A673 (cell line): ENCODE results near the gene MFN2. TPM values are rescaled to one million over a fixed set of nuclear protein-coding genes. Genes with fewer than 3 reads are reported as not detected.

Source experiments
- BruUV-seq: library from RNA; stranded (reverse); fragments of 400-500 nt; replicated peaks from 2 replicates; lab custom pipeline; 2021; lab: Mats Ljungman, UMichigan
- CTCF ChIA-PET: fragments of 300-600 bp; sonication (Branson Sonifier 250); formaldehyde crosslinking; loops from one replicate; lab custom pipeline; 2022; ENCODE audit warnings: antibody characterized with exemption; lab: Charles Lee
- POLR2A ChIA-PET: fragments of 300-600 bp; sonication (Branson Sonifier 250); formaldehyde crosslinking; loops from one replicate; lab custom pipeline; 2022; ENCODE audit warnings: antibody characterized with exemption; ENCODE audit not compliant: low non-redundant PET; lab: Charles Lee
- DNase-seq: peaks from one replicate; pipeline ENCODE4 v3.0.0-alpha.2; 2015; ENCODE audit warnings: low spot score
- H3K27ac ChIP-seq: fragments of 200-600 bp; sonication (generic); 2 replicates; pipeline ENCODE4 v1.5.1; 2016; ENCODE audit warnings: mixed run types, low read depth, mild to moderate bottlenecking, mixed read lengths, antibody characterized with exemption, low read length; ENCODE audit not compliant: poor library complexity, severe bottlenecking
- H3K27me3 ChIP-seq: fragments of 200-600 bp; sonication (generic); replicated peaks from 2 replicates; pipeline ENCODE4 v1.6.1; 2017; ENCODE audit warnings: mixed run types, low read depth, mild to moderate bottlenecking, mixed read lengths, antibody characterized with exemption, low read length; ENCODE audit not compliant: insufficient read depth, poor library complexity
- H3K36me3 ChIP-seq: fragments of 200-600 bp; sonication (generic); 2 replicates; pipeline ENCODE4 v1.6.1; 2016; ENCODE audit warnings: mixed run types, mild to moderate bottlenecking, mixed read lengths, antibody characterized with exemption, low read length; ENCODE audit not compliant: insufficient read depth, poor library complexity, severe bottlenecking
- H3K4me1 ChIP-seq: fragments of 200-600 bp; sonication (generic); 2 replicates; pipeline ENCODE4 v1.6.1; 2017; ENCODE audit warnings: mixed run types, mild to moderate bottlenecking, mixed read lengths, antibody characterized with exemption, low read length; ENCODE audit not compliant: insufficient read depth, poor library complexity, severe bottlenecking
- H3K4me3 ChIP-seq: fragments of 200-600 bp; sonication (generic); 2 replicates; pipeline ENCODE4 v1.5.1; 2016; ENCODE audit warnings: low read depth, mixed run types, mild to moderate bottlenecking, mixed read lengths, low read length; ENCODE audit not compliant: poor library complexity, severe bottlenecking
- H3K9me3 ChIP-seq: fragments of 200-600 bp; sonication (generic); 2 replicates; pipeline ENCODE4 v1.6.1; 2016; ENCODE audit warnings: mixed run types, low read depth, mild to moderate bottlenecking, mixed read lengths, antibody characterized with exemption, low read length; ENCODE audit not compliant: poor library complexity, severe bottlenecking
- CTCF ChIP-seq: fragments of 300-800, 200-600 bp; sonication (generic); conservative IDR thresholded peaks from 2 replicates; pipeline ENCODE4 v1.5.1; 2017; ENCODE audit warnings: low read depth, mild to moderate bottlenecking, antibody characterized with exemption, low read length, moderate library complexity, mixed read lengths
- EZH2 ChIP-seq: fragments of 200-600 bp; sonication (generic); IDR thresholded peaks from 2 replicates; pipeline ENCODE4 v1.6.1; 2017; ENCODE audit warnings: borderline replicate concordance, low read depth, mild to moderate bottlenecking, mixed read lengths, antibody characterized with exemption, low read length; ENCODE audit not compliant: poor library complexity, severe bottlenecking
- intact Hi-C: fragments of 100-400 bp; cut with micrococcal nuclease; formaldehyde crosslinking; loops from one replicate; pipeline ENCODE4 v1.10.0; 2022; ENCODE audit not compliant: unreplicated experiment
- total RNA-seq: library from RNA; stranded (reverse); gene quantifications from 2 replicates; pipeline ENCODE4 v1.2.3, GENCODE V29; 2021

Gene MFN2
- total RNA-seq, 1 experiment from 2014 or later, result 160 TPM

GRCh38 chr1:11942280-11942679 is 38.0 kb upstream of the MFN2 start:
- H3K36me3 ChIP-seq, result peaks cover 13% of the 10 kb centered on the region
- H3K27ac ChIP-seq, result peak overlapping the region; percentile 8
- no peak for TF ChIP-seq EZH2
- no peak for TF ChIP-seq CTCF
- DNase-seq, result no peak
- no peak overlapping the region for H3K4me3 ChIP-seq
- BruUV-seq, result no TSS peak
- H3K9me3 ChIP-seq, result no peaks in the 10 kb centered on the region
- H3K27me3 ChIP-seq, result no peaks in the 10 kb centered on the region
- intact Hi-C loops, result no loop called here
- POLR2A ChIA-PET, result no interaction called here
- CTCF ChIA-PET, result no interaction called here
- H3K4me1 ChIP-seq, result peaks cover 19% of the 10 kb centered on the region

- POLR2A ChIA-PET, result no interaction called here
- Histone ChIP-seq H3K27ac (peak overlapping the region; percentile 78), H3K4me1 (peaks cover 19% of the 10 kb centered on the region), H3K36me3 (peaks cover 21% of the 10 kb centered on the region), H3K27me3 (no peaks in the 10 kb centered on the region), H3K9me3 (no peaks in the 10 kb centered on the region), H3K4me3 (no peak overlapping the region)
- DNase-seq, result no peak
- intact Hi-C loops, result no loop called here
- CTCF ChIA-PET, result no interaction called here
- TF ChIP-seq CTCF (no peak), EZH2 (no peak)
- BruUV-seq, result no TSS peak
These were observed 36.6 kb upstream of the MFN2 start for GRCh38 chr1:11943619-11944018.

GRCh38 chr1:11944358-11944931 is 35.8 kb upstream of the MFN2 start:
- intact Hi-C loops, result no loop called here
- no TSS peak for BruUV-seq
- Histone ChIP-seq H3K36me3 (peaks cover 27% of the 10 kb centered on the region), H3K27ac (peak overlapping the region; percentile 78), H3K4me3 (no peak overlapping the region), H3K4me1 (peaks cover 19% of the 10 kb centered on the region), H3K27me3 (no peaks in the 10 kb centered on the region), H3K9me3 (no peaks in the 10 kb centered on the region)
- CTCF ChIA-PET, result interaction anchor here (0.6 kb wide), 1 partner anchor 10 kb away, joined by 4 read pairs; no protein-coding TSS in a partner anchor
- POLR2A ChIA-PET, result interaction anchor here (0.6 to 0.8 kb wide), 3 partner anchors 35 to 1628 kb away, joined by 3 to 6 read pairs (median 4); no protein-coding TSS in a partner anchor
- TF ChIP-seq CTCF (no peak), EZH2 (no peak)
- peak; percentile 93 for DNase-seq
